IMR-90 (cell line): Measurements from ENCODE around the gene PIP. TPM values are rescaled to one million over a fixed set of nuclear protein-coding genes. Genes with fewer than 3 reads are reported as not detected.

Experiments used
- ATAC-seq: fragments of 200-7000 bp; cut with Tn5 transposase; 2 replicates; pipeline ENCODE4 v1.9.1; 2020; ENCODE audit warnings: low read depth, mild to moderate bottlenecking, moderate library complexity
- BruUV-seq: library from RNA; stranded (reverse); fragments of 400-500 nt; replicated peaks from 2 replicates; lab custom pipeline; 2021; lab: Mats Ljungman, UMichigan
- CTCF ChIA-PET: fragments of 300-600 bp; formaldehyde crosslinking; extraction: SDS; loops from one replicate; lab custom pipeline; 2021; ENCODE audit warnings: antibody characterized with exemption; lab: Yijun Ruan, JAX
- POLR2A ChIA-PET: fragments of 300-600 bp; sonication (Branson Sonifier 250); formaldehyde crosslinking; loops from one replicate; lab custom pipeline; 2022; ENCODE audit warnings: antibody characterized with exemption; ENCODE audit not compliant: unreplicated experiment; lab: Charles Lee
- DNase-seq: peaks from one replicate; pipeline ENCODE4 v3.0.0; 2013
- H2AFZ ChIP-seq: replicated peaks from 2 replicates; pipeline ENCODE3; 2013; ENCODE audit warnings: low read length, mild to moderate bottlenecking; ENCODE audit not compliant: poor library complexity
- H2AK5ac ChIP-seq: 2 replicates; pipeline ENCODE4 v1.6.1; 2013; ENCODE audit warnings: low read depth, low read length, inconsistent platforms
- H2AK9ac ChIP-seq: replicated peaks from 2 replicates; pipeline ENCODE3; 2013; ENCODE audit warnings: mild to moderate bottlenecking, low read depth, low read length, moderate library complexity; ENCODE audit not compliant: poor library complexity
- H2BK120ac ChIP-seq: 2 replicates; pipeline ENCODE4 v1.6.1; 2013; ENCODE audit warnings: low read depth, low read length, inconsistent platforms
- H2BK15ac ChIP-seq: 3 replicates; pipeline ENCODE4 v1.6.1; 2013; ENCODE audit warnings: low read depth, low read length, inconsistent platforms
- H2BK20ac ChIP-seq: 2 replicates; pipeline ENCODE4 v1.6.1; 2013; ENCODE audit warnings: low read depth, mild to moderate bottlenecking, inconsistent platforms, low read length, moderate library complexity
- H2BK5ac ChIP-seq: 2 replicates; pipeline ENCODE4 v1.6.1; 2013; ENCODE audit warnings: mild to moderate bottlenecking, low read depth, low read length, inconsistent platforms; ENCODE audit not compliant: poor library complexity, severe bottlenecking
- H3K14ac ChIP-seq: replicated peaks from 2 replicates; pipeline ENCODE4 v1.6.1; 2013; ENCODE audit warnings: low read depth, low read length, inconsistent platforms
- H3K18ac ChIP-seq: 2 replicates; pipeline ENCODE4 v1.6.1; 2013; ENCODE audit warnings: low read depth, low read length, control low read depth
- H3K23ac ChIP-seq: 2 replicates; pipeline ENCODE4 v1.6.1; 2013; ENCODE audit warnings: low read depth, low read length, inconsistent platforms
- H3K27ac ChIP-seq: 2 replicates; pipeline ENCODE4 v1.5.1; 2013; ENCODE audit warnings: mild to moderate bottlenecking, control low read depth, low read length; ENCODE audit not compliant: insufficient read depth
- H3K27me3 ChIP-seq: 2 replicates; pipeline ENCODE4 v1.6.1; 2013; ENCODE audit warnings: low read length; ENCODE audit not compliant: control insufficient read depth, insufficient read depth
- H3K36me3 ChIP-seq: 2 replicates; pipeline ENCODE4 v1.6.1; 2013; ENCODE audit warnings: low read length, mixed read lengths; ENCODE audit not compliant: control insufficient read depth, insufficient read depth
- H3K4ac ChIP-seq: 2 replicates; pipeline ENCODE4 v1.6.1; 2013; ENCODE audit warnings: low read depth, low read length, inconsistent platforms
- H3K4me1 ChIP-seq: 2 replicates; pipeline ENCODE4 v1.6.1; 2013; ENCODE audit warnings: low read length, mixed read lengths; ENCODE audit not compliant: control insufficient read depth, insufficient read depth
- H3K4me2 ChIP-seq: 2 replicates; pipeline ENCODE4 v1.6.1; 2013; ENCODE audit warnings: low read depth, mild to moderate bottlenecking, control low read depth, low read length, moderate library complexity
- H3K4me3 ChIP-seq: 2 replicates; pipeline ENCODE4 v1.5.1; 2013; ENCODE audit warnings: low read depth, mild to moderate bottlenecking, control low read depth, low read length, moderate library complexity; ENCODE audit not compliant: insufficient read depth
- H3K56ac ChIP-seq: 2 replicates; pipeline ENCODE4 v1.6.1; 2013; ENCODE audit warnings: low read length, inconsistent platforms; ENCODE audit not compliant: insufficient read depth; ENCODE audit errors: extremely low read depth
- H3K79me1 ChIP-seq, 2 experiments: 2 replicates each; pipeline ENCODE4 v1.6.1; 2013; ENCODE audit warnings: low read length in 2 of 2, inconsistent platforms in 1 of 2, low read depth in 1 of 2
- H3K9ac ChIP-seq: 2 replicates; pipeline ENCODE4 v1.6.1; 2013; ENCODE audit warnings: low read depth, low read length, control low read depth
- H3K9me1 ChIP-seq: 2 replicates; pipeline ENCODE4 v1.6.1; 2013; ENCODE audit warnings: low read length, inconsistent platforms; ENCODE audit not compliant: insufficient read depth
- H3K9me3 ChIP-seq: 2 replicates; pipeline ENCODE4 v1.6.1; 2013; ENCODE audit warnings: low read length; ENCODE audit not compliant: control insufficient read depth, insufficient read depth
- H4K20me1 ChIP-seq: 2 replicates; pipeline ENCODE4 v1.6.1; 2013; ENCODE audit warnings: low read length, inconsistent platforms; ENCODE audit not compliant: insufficient read depth
- H4K5ac ChIP-seq: 2 replicates; pipeline ENCODE4 v1.6.1; 2013; ENCODE audit warnings: mild to moderate bottlenecking, low read depth, low read length, control low read depth
- H4K8ac ChIP-seq, 2 experiments: 2 replicates each; pipeline ENCODE4 v1.6.1; 2013; ENCODE audit warnings: low read depth in 2 of 2, low read length in 2 of 2, control low read depth in 1 of 2, inconsistent platforms in 1 of 2
- H4K91ac ChIP-seq: 2 replicates; pipeline ENCODE4 v1.6.1; 2013; ENCODE audit warnings: low read depth, low read length, inconsistent platforms; ENCODE audit not compliant: insufficient read depth
- CHD1 ChIP-seq: IDR thresholded peaks from 2 replicates; pipeline ENCODE4 v1.6.1; 2012; ENCODE audit warnings: low read depth, low read length, improper control_type of control experiment
- FOS ChIP-seq: fragments of 150-350 bp; IDR thresholded peaks from 2 replicates; pipeline ENCODE4 v1.6.1; 2016; ENCODE audit warnings: low read depth, low read length
- dilution Hi-C: fragments of 300-500 bp; cut with HindIII; formaldehyde crosslinking; loops from one replicate; pipeline ENCODE4 v1.14.3; 2018; ENCODE audit warnings: low sequenced_read_pairs; ENCODE audit not compliant: unreplicated experiment
- in situ Hi-C: fragments of 300-500 bp; cut with MboI; formaldehyde crosslinking; loops from 3 replicates; pipeline ENCODE4 v1.14.3; 2019; ENCODE audit warnings: low sequenced_read_pairs, inconsistent platforms, mixed read lengths
- intact Hi-C: fragments of 100-400 bp; cut with micrococcal nuclease; formaldehyde crosslinking; loops from 2 replicates; pipeline ENCODE4 v1.10.0; 2022
- polyA plus RNA-seq, 3 experiments: library from polyadenylated mRNA; depleted of rRNA; stranded (reverse); fragments of >200 nt; gene quantifications; 2 replicates each; pipeline ENCODE4 v1.2.3, GENCODE V29; 2012; ENCODE audit warnings: low replicate concordance in 1 of 3
- total RNA-seq: library from RNA; depleted of rRNA; stranded (reverse); fragments of >200 nt; gene quantifications from 2 replicates; pipeline ENCODE4 v1.2.3, GENCODE V29; 2012

PIP gene
- total and polyA plus RNA-seq, 2 of the 4 experiments (the other 2 are of a cell fraction) = not detected

GRCh38 chr7:143130541-143130940 lies 1.3 kb upstream of the PIP start:
- Histone ChIP-seq H3K79me1 (no peaks in the 10 kb centered on the region), H4K8ac (no peak overlapping the region), H3K9ac (no peak overlapping the region), H3K4me2 (no peak overlapping the region), H3K14ac (no peak overlapping the region), H2AK5ac (no peak overlapping the region), H3K27ac (no peak overlapping the region), H2BK5ac (no peak overlapping the region), H3K23ac (no peak overlapping the region), H2AFZ (no peak overlapping the region), H3K18ac (no peak overlapping the region), H3K27me3 (no peaks in the 10 kb centered on the region), H3K4me3 (no peak overlapping the region), H4K5ac (no peak overlapping the region), H4K91ac (no peak overlapping the region), H3K36me3 (no peaks in the 10 kb centered on the region), H3K9me3 (peaks cover 6% of the 10 kb centered on the region; the same call in 1 of the 2 replicates), H3K4me1 (no peaks in the 10 kb centered on the region), H2BK15ac (no peak overlapping the region), H2AK9ac (no peak overlapping the region), H3K4ac (no peak overlapping the region), H2BK120ac (no peak overlapping the region), H2BK20ac (no peak overlapping the region), H3K9me1 (no peaks in the 10 kb centered on the region), H3K56ac (no peak overlapping the region), H4K20me1 (no peaks in the 10 kb centered on the region)
- CTCF ChIA-PET = no interaction called here
- dilution Hi-C loops = no loop called here
- no peak for TF ChIP-seq FOS
- TF ChIP-seq CHD1 = no peak
- POLR2A ChIA-PET = no interaction called here
- in situ Hi-C loops = no loop called here
- intact Hi-C loops = no loop called here
- ATAC-seq (no peak), DNase-seq (no peak)
- no TSS peak for BruUV-seq
